Brain pericyte (primary cell): ENCODE measurements around the gene ATE1.

Experiments used
- DNase-seq: peaks from one replicate; pipeline ENCODE4 v3.0.0-alpha.2; 2012; ENCODE audit warnings: low read depth, low spot score

Gene ATE1

DNA sequence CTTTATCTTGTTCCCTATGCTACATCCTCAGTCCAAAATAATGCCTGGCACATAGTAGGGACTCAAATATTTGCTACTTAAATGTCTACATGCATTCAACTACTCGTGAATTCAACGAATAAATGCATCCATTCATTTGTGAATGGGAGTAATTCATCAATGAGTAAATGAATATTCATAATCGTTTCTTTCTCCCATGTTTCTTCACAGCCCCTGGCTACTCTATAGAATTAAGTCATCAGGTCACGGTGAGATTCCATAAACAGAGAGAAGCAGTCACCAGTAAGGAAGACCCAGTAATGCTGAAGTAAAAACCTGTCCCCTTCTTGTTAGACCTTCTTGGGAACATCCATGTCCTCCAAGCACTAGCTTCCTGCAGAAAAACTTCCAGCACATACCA is 48.4 kb downstream of the ATE1 start:
- no peak for DNase-seq

DNA sequence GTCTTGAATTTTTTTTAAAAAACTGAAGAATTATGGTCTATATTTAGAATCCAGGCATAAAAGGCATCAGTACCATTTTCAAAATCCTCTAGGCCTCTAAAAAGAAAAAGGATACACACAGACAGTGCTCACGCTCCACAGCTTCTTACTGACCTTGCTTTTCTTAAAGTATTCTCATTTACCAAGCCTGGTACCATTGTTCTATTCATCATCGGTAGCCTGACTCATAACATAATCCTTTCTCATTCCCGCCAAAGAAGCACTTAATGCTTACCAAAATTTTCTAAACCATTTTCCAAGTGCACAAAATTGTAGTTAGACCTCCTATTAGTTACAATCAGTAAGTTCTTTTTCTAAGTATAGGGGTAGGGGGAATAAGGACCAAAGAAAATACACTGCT is 54.6 kb downstream of the ATE1 start:
- DNase-seq: no peak

- DNase-seq: no peak
Measured at GRCh38 chr10:121870413-121870812, 57.4 kb downstream of the ATE1 start.

GRCh38 chr10:121865554-121865953 is 62.3 kb downstream of the ATE1 start:
- DNase-seq: no peak

GRCh38 chr10:121864653-121865052 is 63.2 kb downstream of the ATE1 start:
- DNase-seq: no peak

DNA sequence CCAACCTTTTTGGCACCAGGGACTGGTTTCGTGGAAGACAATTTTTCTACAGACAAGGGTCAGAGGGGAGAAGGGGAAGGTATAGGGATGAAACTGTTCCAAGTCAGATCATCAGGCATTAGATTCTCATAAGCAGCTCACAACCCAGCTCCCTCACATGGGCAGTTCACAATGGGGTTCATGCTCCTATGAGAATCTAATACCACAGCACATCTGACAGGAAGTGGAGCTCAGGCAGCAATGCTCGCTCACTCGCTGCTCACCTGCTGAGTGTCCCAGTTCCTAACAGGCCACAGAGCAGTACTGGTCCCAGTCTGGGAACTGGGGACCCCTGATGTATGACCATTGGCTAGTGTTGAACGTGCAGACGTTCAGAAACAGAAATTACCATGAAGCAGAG is 63.7 kb downstream of the ATE1 start:
- DNase-seq: no peak

- no peak for DNase-seq
Measured at GRCh38 chr10:121862649-121863048, 65.2 kb downstream of the ATE1 start.

- DNase-seq: no peak
Measured at GRCh38 chr10:121862042-121862441, 65.8 kb downstream of the ATE1 start.

GRCh38 chr10:121860810-121861209 is 67.0 kb downstream of the ATE1 start:
- no peak for DNase-seq

- DNase-seq: no peak
Measured at GRCh38 chr10:121854809-121855445, 72.9 kb downstream of the ATE1 start.

- DNase-seq: no peak
Measured at GRCh38 chr10:121853950-121854349, 73.9 kb downstream of the ATE1 start.

DNA sequence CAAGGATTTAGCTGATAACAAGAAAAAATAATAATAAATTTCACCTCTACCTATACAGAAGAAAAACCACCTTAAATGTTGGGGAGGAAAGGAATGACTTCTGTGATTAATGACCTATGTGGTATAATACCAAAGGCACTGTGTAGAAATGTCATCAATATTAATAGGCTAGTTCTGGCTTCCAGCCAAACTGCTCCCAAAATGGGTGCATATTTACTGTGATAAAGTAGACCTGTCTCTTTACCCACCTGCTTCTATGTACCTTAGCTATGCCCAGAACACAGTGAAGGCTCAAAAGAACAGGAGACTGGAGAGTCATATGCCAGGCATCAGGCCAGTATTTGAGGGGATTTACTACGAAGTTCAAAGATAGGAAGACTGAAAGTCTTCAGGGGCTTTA is 76.0 kb downstream of the ATE1 start:
- no peak for DNase-seq

DNA sequence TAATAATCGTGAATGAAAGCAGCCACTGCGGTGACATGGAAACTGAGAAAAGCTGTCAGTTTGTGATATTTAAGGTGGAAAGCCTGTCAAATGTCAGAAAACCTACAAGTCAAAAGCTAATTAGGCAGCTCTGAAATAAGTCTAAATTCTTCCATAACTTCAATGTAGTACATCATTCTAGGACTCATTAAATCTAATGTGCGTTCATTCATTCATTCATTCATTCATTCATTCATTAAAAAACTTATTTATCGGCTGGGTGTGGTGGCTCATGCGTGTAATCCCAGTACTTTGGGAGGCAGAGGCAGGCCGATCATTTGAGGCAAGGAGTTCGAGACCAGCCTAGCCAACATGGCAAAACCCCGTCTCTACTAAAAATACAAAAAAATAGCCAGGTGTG is 79.7 kb downstream of the ATE1 start:
- DNase-seq: no peak

DNA sequence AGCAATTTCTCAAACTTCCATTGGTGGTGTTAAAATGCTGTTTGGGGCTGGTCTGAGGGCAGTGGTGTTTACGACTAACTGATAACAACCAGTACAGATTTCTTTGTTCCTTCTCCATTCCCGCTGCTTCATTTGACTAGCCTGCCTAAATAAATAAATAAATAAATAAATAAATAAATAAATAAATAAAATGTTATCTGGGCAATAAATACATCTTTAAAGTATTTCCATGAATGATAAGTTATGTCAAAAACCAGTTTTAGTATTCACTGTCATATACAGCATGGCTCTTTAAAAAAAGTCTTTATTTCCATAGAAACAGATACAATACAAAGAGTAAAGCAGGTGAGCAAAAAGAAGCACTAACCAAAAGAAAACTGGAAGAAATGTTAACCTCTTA is 81.3 kb downstream of the ATE1 start:
- DNase-seq: no peak

GRCh38 chr10:121845044-121845784 is 82.6 kb downstream of the ATE1 start:
- no peak for DNase-seq

DNA sequence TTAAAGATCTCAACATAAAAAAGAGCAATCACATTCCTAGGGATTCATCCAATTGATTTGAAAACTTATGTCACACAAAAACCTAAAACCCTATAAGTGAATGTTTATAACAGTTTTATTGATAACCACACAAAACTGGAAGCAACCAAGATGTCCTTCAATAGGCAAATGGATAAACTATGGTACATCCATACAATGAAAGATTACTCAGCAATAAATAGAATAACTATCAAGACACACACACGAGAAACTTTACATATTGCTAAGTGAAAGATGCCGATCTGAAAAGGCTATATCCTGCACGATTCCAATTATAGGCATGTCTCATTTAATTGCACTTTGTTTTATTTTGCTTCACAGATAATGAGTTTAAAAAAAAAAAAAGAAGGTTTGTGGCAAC is 83.3 kb downstream of the ATE1 start:
- DNase-seq: no peak

- DNase-seq: no peak
Measured at GRCh38 chr10:121843379-121843778, 84.5 kb downstream of the ATE1 start.

GRCh38 chr10:121841862-121842261 is 86.0 kb downstream of the ATE1 start:
- no peak for DNase-seq

- DNase-seq: no peak
Measured at GRCh38 chr10:121838931-121839330, 88.9 kb downstream of the ATE1 start.

DNA sequence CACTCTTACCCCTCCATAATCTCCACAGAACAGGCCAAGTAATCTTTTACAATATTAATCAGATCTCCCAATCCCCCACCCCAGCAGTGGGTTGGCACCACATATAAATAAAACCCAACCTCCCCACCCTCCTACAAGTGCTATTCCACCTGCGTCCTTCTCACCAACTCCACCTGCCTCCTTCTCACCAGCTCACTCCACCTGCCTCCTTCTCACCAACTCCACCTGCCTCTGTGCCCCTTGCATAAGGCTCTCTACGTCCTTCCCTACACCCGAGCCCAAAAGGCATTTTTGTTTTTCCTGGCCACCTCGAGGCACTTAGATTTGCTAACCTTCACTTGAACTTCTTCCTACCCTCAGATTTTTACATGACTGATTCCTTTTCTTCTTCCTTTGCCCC is 89.7 kb downstream of the ATE1 start:
- DNase-seq: no peak

GRCh38 chr10:121836171-121836570 is 91.7 kb downstream of the ATE1 start:
- no peak for DNase-seq

GRCh38 chr10:121835376-121835775 is 92.5 kb downstream of the ATE1 start:
- no peak for DNase-seq

GRCh38 chr10:121834757-121835156 is 93.1 kb downstream of the ATE1 start:
- no peak for DNase-seq

GRCh38 chr10:121833387-121833786 is 94.4 kb downstream of the ATE1 start:
- no peak for DNase-seq
